T-cell (primary cell): Measurements from ENCODE around the gene ANXA2R. TPM values are rescaled to one million over a fixed set of nuclear protein-coding genes. Genes with fewer than 3 reads are reported as not detected.

Source experiments
- ATAC-seq, 4 experiments: fragments of 200-7000 bp in 3 of 4; fragments of 150-1000 bp in 1 of 4; cut with Tn5 transposase; replicated peaks in 1 of 4; 1 replicate in 3 of 4; 2 replicates in 1 of 4; pipeline ENCODE4 v1.10.0; 2021; ENCODE audit warnings: moderate library complexity in 3 of 4, mild to moderate bottlenecking in 2 of 4, moderate number of reproducible peaks in 1 of 4
- CTCF ChIA-PET, 2 donors: fragments of 300-600 bp; sonication (Branson Sonifier 250); formaldehyde crosslinking; loops; one replicate each; lab custom pipeline; 2022; ENCODE audit warnings: antibody characterized with exemption in 2 of 2; lab: Charles Lee
- POLR2A ChIA-PET, 2 donors: fragments of 300-600 bp; sonication (Branson Sonifier 250); formaldehyde crosslinking; loops; one replicate each; lab custom pipeline; 2022; ENCODE audit warnings: antibody characterized with exemption in 2 of 2; lab: Charles Lee
- DNase-seq, 35 experiments: peaks; one replicate each; pipeline versions ENCODE4 v3.0.0 to v3.0.0-alpha.2; 2013 to 2023
- H3K27ac ChIP-seq: one replicate; pipeline ENCODE4 v1.5.1; 2013; ENCODE audit warnings: low read length
- H3K27me3 ChIP-seq, 2 experiments: replicated peaks in 1 of 2; 1 replicate in 1 of 2; 2 replicates in 1 of 2; pipeline versions ENCODE4 v1.6.1 to v1.7.0; 2013; ENCODE audit warnings: low read length in 1 of 2, mixed read lengths in 1 of 2; ENCODE audit not compliant: control insufficient read depth in 2 of 2, insufficient read depth in 2 of 2; ENCODE audit errors: extremely low read depth in 1 of 2
- H3K36me3 ChIP-seq, 2 donors: 1 replicate in 1 of 2; 2 replicates in 1 of 2; pipeline versions ENCODE4 v1.6.1 to v1.7.0; 2013; ENCODE audit warnings: low read length in 1 of 2; ENCODE audit not compliant: control insufficient read depth in 2 of 2, insufficient read depth in 1 of 2; ENCODE audit errors: extremely low read depth in 1 of 2
- H3K4me1 ChIP-seq, 2 experiments: 1 replicate in 1 of 2; 2 replicates in 1 of 2; pipeline versions ENCODE4 v1.6.1 to v1.7.0; 2013; ENCODE audit warnings: low read length in 2 of 2, mixed read lengths in 1 of 2; ENCODE audit not compliant: insufficient read depth in 2 of 2, control insufficient read depth in 1 of 2; ENCODE audit errors: extremely low read depth in 1 of 2
- H3K4me3 ChIP-seq, 2 donors: 1 replicate in 1 of 2; 2 replicates in 1 of 2; pipeline versions ENCODE4 v1.5.1 to v1.7.0; 2013; ENCODE audit warnings: mild to moderate bottlenecking in 2 of 2, low read length in 1 of 2, moderate library complexity in 1 of 2; ENCODE audit not compliant: control insufficient read depth in 1 of 2; ENCODE audit errors: extremely low read depth in 1 of 2
- H3K9me3 ChIP-seq: 2 replicates; pipeline ENCODE4 v1.7.0; 2013
- H3K27ac Mint-ChIP-seq, 2 donors: one replicate each; pipeline ENCODE4 v1.8.0; 2020 to 2021; ENCODE audit warnings: mild to moderate bottlenecking in 2 of 2, mixed read lengths in 2 of 2
- H3K27me3 Mint-ChIP-seq, 2 donors: one replicate each; pipeline ENCODE4 v1.8.0; 2021 to 2022; ENCODE audit warnings: mixed read lengths in 2 of 2
- H3K36me3 Mint-ChIP-seq: one replicate; pipeline ENCODE4 v1.8.0; 2021; ENCODE audit warnings: mixed read lengths
- H3K4me1 Mint-ChIP-seq, 3 donors: one replicate each; pipeline ENCODE4 v1.8.0; 2020 to 2022; ENCODE audit warnings: mixed read lengths in 3 of 3, mild to moderate bottlenecking in 1 of 3
- H3K4me3 Mint-ChIP-seq, 3 donors: one replicate each; pipeline ENCODE4 v1.8.0; 2020 to 2022; ENCODE audit warnings: mild to moderate bottlenecking in 3 of 3, mixed read lengths in 3 of 3, moderate library complexity in 3 of 3
- H3K9me3 Mint-ChIP-seq, 3 donors: one replicate each; pipeline ENCODE4 v1.8.0; 2020 to 2022; ENCODE audit warnings: mixed read lengths in 3 of 3
- WGBS: methylation state at CpG from one replicate; pipeline ENCODE4 v1.1.5; 2013; ENCODE audit warnings: missing lambda C conversion rate; ENCODE audit not compliant: insufficient coverage; 5-methylcytosine and 5-hydroxymethylcytosine counted together
- total RNA-seq, 35 experiments: library from RNA in 6 of 35; stranded (reverse) in 6 of 35; fragments of 120-200 nt in 1 of 35; gene quantifications; one replicate each; pipeline versions ENCODE4 v1.2.1 to v1.2.4 and lab custom pipeline; 2013 to 2026

ANXA2R gene
- total RNA-seq, 5 donors from 2014 or later (not counting 1 experiment from before 2014, with no cell fraction given): 47.8 to 64.1 (median 53.1) TPM

DNA sequence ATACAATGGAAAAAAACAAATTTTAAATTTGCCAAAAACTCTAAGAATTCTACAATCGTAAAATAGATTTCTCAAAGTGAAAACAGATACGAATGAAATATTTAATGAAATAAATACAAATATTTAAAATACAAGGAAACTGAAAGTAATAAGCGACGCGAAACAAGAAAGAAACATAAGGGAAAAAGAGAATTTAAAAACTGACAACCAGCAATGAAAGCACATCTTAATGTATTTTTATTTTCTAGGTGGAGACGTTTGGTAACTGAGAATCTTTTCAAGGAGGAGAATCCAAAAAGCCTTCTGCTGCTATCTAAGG lies 1.0 kb downstream of the ANXA2R start:
- H3K9me3 Mint-ChIP-seq: no peaks in the 10 kb centered on the region
- peaks cover 47 to 63% (median 49%) of the 10 kb centered on the region in 3 donors for H3K4me1 Mint-ChIP-seq
- H3K27me3 Mint-ChIP-seq: no peaks in the 10 kb centered on the region
- ATAC-seq (no peak), DNase-seq (no peak)
- no peaks in the 10 kb centered on the region for H3K36me3 ChIP-seq
- H3K27me3 ChIP-seq: no peaks in the 10 kb centered on the region
- peaks cover 20 to 60% of the 10 kb centered on the region in 2 experiments for H3K4me1 ChIP-seq
- peak overlapping the region; percentile 82 to 99 for H3K4me3 ChIP-seq
- ChIA-PET POLR2A (interaction anchor here (0.6 to 4.1 kb wide), 9 partner anchors 18 to 89 kb away, joined by 3 to 77 read pairs (median 8); no protein-coding TSS in a partner anchor), CTCF (interaction anchor here (0.6 to 4.0 kb wide), 10 partner anchors 19 to 130 kb away, joined by 3 to 71 read pairs (median 8); no protein-coding TSS in a partner anchor)
- H3K4me3 Mint-ChIP-seq: peak overlapping the region; percentile 93 to 100 (median 95)
- no peaks in the 10 kb centered on the region for H3K9me3 ChIP-seq
- peak overlapping the region; percentile 98 to 99 for H3K27ac Mint-ChIP-seq
- H3K27ac ChIP-seq: peak overlapping the region; percentile 98
- no CpG with 5 or more reads among the region's 6 CpGs for WGBS
- H3K36me3 Mint-ChIP-seq: no peaks in the 10 kb centered on the region

DNA sequence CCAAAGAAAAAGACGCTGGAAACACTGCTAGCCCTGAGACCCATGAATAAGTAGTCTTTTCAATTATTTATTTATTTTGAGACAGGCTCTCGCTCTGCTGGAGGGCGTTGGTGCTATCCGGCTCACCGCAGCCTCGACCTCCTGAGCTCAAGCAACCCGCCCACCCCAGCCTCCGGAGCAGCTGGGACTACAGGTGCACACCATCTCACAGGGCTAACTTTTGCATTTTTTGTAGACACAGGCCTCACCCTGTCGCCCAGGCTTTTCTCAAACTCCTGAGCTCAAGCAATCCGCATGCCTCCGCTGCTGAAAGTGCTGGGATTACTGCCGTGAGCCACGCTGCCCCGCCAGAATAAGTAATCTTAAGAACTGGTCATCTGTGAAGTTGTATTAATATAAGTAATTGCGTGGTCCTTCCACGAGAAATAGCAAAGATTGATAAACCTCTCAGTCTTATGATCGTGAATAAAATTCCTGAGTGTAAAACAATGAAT lies 1.6 kb downstream of the ANXA2R start:
- Mint-ChIP-seq H3K27ac (peak overlapping the region; percentile 90 to 92), H3K36me3 (no peaks in the 10 kb centered on the region), H3K9me3 (no peaks in the 10 kb centered on the region), H3K27me3 (no peaks in the 10 kb centered on the region), H3K4me3 (peak overlapping the region; percentile 78 to 100 (median 85)), H3K4me1 (peaks cover 47 to 64% (median 50%) of the 10 kb centered on the region in 3 donors)
- Histone ChIP-seq H3K27ac (peak overlapping the region; percentile 98), H3K27me3 (no peaks in the 10 kb centered on the region), H3K9me3 (no peaks in the 10 kb centered on the region), H3K4me1 (peaks cover 20 to 62% of the 10 kb centered on the region in 2 experiments), H3K36me3 (no peaks in the 10 kb centered on the region), H3K4me3 (peak overlapping the region; percentile 82 to 99)
- DNase-seq (peak in 14 of 35 experiments; percentile 10 to 56 (median 28)), ATAC-seq (no peak)
- 16% methylated on average over 7 of the region's 17 CpGs for WGBS
- ChIA-PET CTCF (interaction anchor here (0.6 to 4.0 kb wide), 16 partner anchors 14 to 129 kb away, joined by 3 to 71 read pairs (median 8); no protein-coding TSS in a partner anchor), POLR2A (interaction anchor here (0.5 to 4.1 kb wide), 17 partner anchors 10 to 275 kb away, joined by 3 to 77 read pairs (median 6); partner anchors contain the start of gene HMGCS1 (in 1 of the 2))

DNA sequence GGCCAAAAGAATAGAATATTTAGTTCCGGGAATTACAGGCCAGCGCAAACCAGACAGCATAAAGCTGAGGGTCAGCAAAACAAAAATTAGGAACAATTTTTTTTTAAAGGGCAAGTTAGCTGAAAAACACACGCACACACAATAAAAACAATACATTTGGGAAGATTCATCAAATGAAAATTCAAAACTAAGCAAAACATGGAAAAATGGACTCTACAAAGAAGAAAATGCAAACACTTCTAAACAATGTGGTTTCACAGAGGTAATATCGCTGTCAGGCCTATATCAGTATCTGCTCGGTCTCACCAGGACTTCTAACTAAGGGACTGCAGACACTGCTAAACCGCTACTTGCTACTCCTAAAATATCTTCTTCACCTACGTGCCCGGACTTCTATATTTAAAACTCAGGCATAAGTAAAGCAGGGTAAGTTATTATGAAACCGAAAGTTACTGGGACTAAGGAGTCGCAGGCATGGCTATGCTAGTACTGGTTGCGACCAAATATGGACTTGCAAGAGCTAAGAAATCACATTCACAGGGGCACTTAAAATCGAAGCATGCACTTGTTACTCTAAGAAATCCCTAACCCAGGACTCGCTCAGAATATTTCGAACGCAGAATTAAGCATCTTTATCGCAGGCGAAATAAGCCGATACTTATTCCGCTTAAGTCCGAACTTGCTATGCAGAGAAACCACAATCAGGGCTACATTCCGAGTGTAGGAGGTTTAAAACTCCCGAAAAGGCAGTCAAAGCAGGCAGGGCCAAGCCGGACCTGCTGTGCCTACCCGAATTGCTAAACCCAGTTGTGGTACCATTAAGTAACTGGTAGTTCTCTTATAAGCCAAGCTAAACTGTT lies 2.3 kb downstream of the ANXA2R start:
- no peaks in the 10 kb centered on the region for H3K9me3 Mint-ChIP-seq
- ATAC-seq: peak; percentile 12 to 24 (median 20)
- CTCF ChIA-PET: interaction anchor here (0.6 to 4.0 kb wide), 15 partner anchors 14 to 565 kb away, joined by 3 to 71 read pairs (median 8); partner anchors contain the start of gene NNT (in 1 of the 2)
- Histone ChIP-seq H3K27ac (peak overlapping the region; percentile 98), H3K36me3 (no peaks in the 10 kb centered on the region), H3K4me3 (peak overlapping the region; percentile 82 to 99), H3K27me3 (no peaks in the 10 kb centered on the region), H3K4me1 (peaks cover 20 to 57% of the 10 kb centered on the region in 2 experiments), H3K9me3 (no peaks in the 10 kb centered on the region)
- POLR2A ChIA-PET: interaction anchor here (0.5 to 4.1 kb wide), 15 partner anchors 9 to 276 kb away, joined by 3 to 77 read pairs (median 6); partner anchors contain the start of gene HMGCS1 (in 1 of the 2)
- H3K4me1 Mint-ChIP-seq: peaks cover 44 to 60% (median 45%) of the 10 kb centered on the region in 3 donors
- 11% methylated on average over 15 of the region's 24 CpGs for WGBS
- H3K4me3 Mint-ChIP-seq: peak overlapping the region; percentile 78 to 100 (median 85)
- H3K27ac Mint-ChIP-seq: peak overlapping the region; percentile 90 to 92
- no peaks in the 10 kb centered on the region for H3K36me3 Mint-ChIP-seq
- no peaks in the 10 kb centered on the region for H3K27me3 Mint-ChIP-seq
- DNase-seq: peak in 21 of 35 experiments; percentile 20 to 78 (median 34)

GRCh38 chr5:43036856-43037635 lies 3.1 kb downstream of the ANXA2R start:
- H3K36me3 Mint-ChIP-seq: no peaks in the 10 kb centered on the region
- Histone ChIP-seq H3K4me3 (peak overlapping the region; percentile 82 to 99), H3K27ac (peak overlapping the region; percentile 98), H3K4me1 (peaks cover 20 to 49% of the 10 kb centered on the region in 2 experiments), H3K27me3 (no peaks in the 10 kb centered on the region), H3K36me3 (no peaks in the 10 kb centered on the region), H3K9me3 (no peaks in the 10 kb centered on the region)
- POLR2A ChIA-PET: interaction anchor here (0.5 to 4.1 kb wide), 9 partner anchors 13 to 96 kb away, joined by 3 to 77 read pairs (median 5); no protein-coding TSS in a partner anchor
- H3K27ac Mint-ChIP-seq: peak overlapping the region; percentile 90 to 92
- H3K4me1 Mint-ChIP-seq: peaks cover 39 to 53% (median 42%) of the 10 kb centered on the region in 3 donors
- DNase-seq (no peak), ATAC-seq (no peak)
- no peaks in the 10 kb centered on the region for H3K9me3 Mint-ChIP-seq
- CTCF ChIA-PET: interaction anchor here (0.6 to 4.0 kb wide), 13 partner anchors 13 to 1194 kb away, joined by 3 to 71 read pairs (median 5); no protein-coding TSS in a partner anchor
- no peaks in the 10 kb centered on the region for H3K27me3 Mint-ChIP-seq
- 75% methylated on average over 33 of the region's 36 CpGs for WGBS
- peak overlapping the region; percentile 78 to 100 (median 85) for H3K4me3 Mint-ChIP-seq

DNA sequence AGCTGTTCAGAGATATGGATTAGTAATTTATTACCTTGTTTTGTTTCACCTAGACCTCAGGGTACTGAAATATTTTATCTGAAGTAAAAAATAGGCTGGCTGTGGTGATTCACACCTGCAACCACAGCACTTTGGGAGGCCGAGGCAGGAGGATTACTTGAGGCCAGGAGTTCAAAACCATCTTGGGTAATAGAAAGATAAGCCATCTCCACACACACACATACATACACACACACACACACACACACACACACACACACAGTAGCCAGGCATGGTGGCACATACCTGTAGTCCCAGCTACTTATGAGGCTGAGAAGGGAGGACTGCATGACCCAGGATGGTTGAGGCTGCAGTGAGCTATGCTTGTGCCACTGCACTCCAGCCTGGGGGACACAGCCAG lies 3.7 kb downstream of the ANXA2R start:
- Mint-ChIP-seq H3K36me3 (no peaks in the 10 kb centered on the region), H3K9me3 (no peaks in the 10 kb centered on the region), H3K4me3 (peak overlapping the region; percentile 78 to 100 (median 85)), H3K4me1 (peaks cover 39 to 53% (median 42%) of the 10 kb centered on the region in 3 donors), H3K27ac (peak overlapping the region; percentile 90 to 92), H3K27me3 (no peaks in the 10 kb centered on the region)
- ChIA-PET POLR2A (interaction anchor here (0.5 to 4.1 kb wide), 5 partner anchors 12 to 47 kb away, joined by 3 to 77 read pairs (median 5); no protein-coding TSS in a partner anchor), CTCF (interaction anchor here (0.6 to 4.0 kb wide), 8 partner anchors 12 to 1194 kb away, joined by 3 to 30 read pairs (median 4); no protein-coding TSS in a partner anchor)
- peaks cover 20 to 43% of the 10 kb centered on the region in 2 experiments for H3K4me1 ChIP-seq
- H3K9me3 ChIP-seq: no peaks in the 10 kb centered on the region
- no peak overlapping the region for H3K4me3 ChIP-seq
- H3K27ac ChIP-seq: peak overlapping the region; percentile 98
- no CpG with 5 or more reads among the region's 1 CpG for WGBS
- no peaks in the 10 kb centered on the region for H3K27me3 ChIP-seq
- no peak for DNase-seq
- no peak for ATAC-seq
- no peaks in the 10 kb centered on the region for H3K36me3 ChIP-seq
